Stomach (tissue), 9 donors: ENCODE data around the gene MTX1. TPM values are rescaled to one million over a fixed set of nuclear protein-coding genes. Genes with fewer than 3 reads are reported as not detected.
"Not testable (repeated sequence)": the region's sequence is repeated elsewhere in the genome, so short reads cannot be mapped to it uniquely, and the experiment has no call there.

Experiments used
- DNase-seq, 2 donors: peaks; one replicate each; pipeline versions ENCODE4 v3.0.0 to v3.0.0-alpha.2; 2013 to 2019
- H3K27ac ChIP-seq, 5 donors: fragments of 200-600 bp in 4 of 5; sonication (generic) in 4 of 5; one replicate each; pipeline ENCODE4 v1.5.1; 2013 to 2019; ENCODE audit warnings: mild to moderate bottlenecking in 1 of 5, moderate library complexity in 1 of 5
- H3K27me3 ChIP-seq, 3 donors: fragments of 200-600 bp; sonication (generic); one replicate each; pipeline ENCODE4 v1.5.1; 2017 to 2019; ENCODE audit warnings: mixed run types in 1 of 3
- H3K36me3 ChIP-seq, 4 donors: fragments of 200-600 bp; sonication (generic); 1 replicate in 3 of 4; 2 replicates in 1 of 4; pipeline ENCODE4 v1.5.1; 2016 to 2019
- H3K4me1 ChIP-seq, 4 donors: fragments of 200-600 bp; sonication (generic); one replicate each; pipeline ENCODE4 v1.5.1; 2016 to 2019
- H3K4me3 ChIP-seq, 4 donors: fragments of 200-600 bp; sonication (generic) in 3 of 4; one replicate each; pipeline ENCODE4 v1.5.1; 2016 to 2019; ENCODE audit warnings: mild to moderate bottlenecking in 1 of 4
- H3K9me3 ChIP-seq, 4 donors: fragments of 200-600 bp; sonication (generic); one replicate each; pipeline ENCODE4 v1.5.1; 2016 to 2019
- EP300 ChIP-seq: sonication (generic); formaldehyde crosslinking; IDR thresholded peaks from one replicate; pipeline ENCODE4 v1.6.1; 2017; ENCODE audit warnings: antibody characterized with exemption
- POLR2A ChIP-seq, 4 donors: fragments of 450-650 bp; IDR thresholded peaks; one replicate each; pipeline ENCODE4 v1.6.1; 2016; ENCODE audit warnings: antibody characterized with exemption in 4 of 4, control low read depth in 2 of 4, mild to moderate bottlenecking in 1 of 4, moderate library complexity in 1 of 4
- POLR2AphosphoS5 ChIP-seq, 3 donors: sonication (generic); formaldehyde crosslinking; IDR thresholded peaks; one replicate each; pipeline ENCODE4 v1.6.1; 2016; ENCODE audit warnings: antibody characterized with exemption in 3 of 3
- WGBS, 5 donors: extraction: QIAGEN DNeasy Blood & Tissue Kit in 3 of 5; methylation state at CpG; one replicate each; pipeline versions ENCODE4 v1.1.5 to v1.1.7; 2013 to 2018; 5-methylcytosine and 5-hydroxymethylcytosine counted together
- intact Hi-C: fragments of 100-400 bp; cut with DNase I; formaldehyde crosslinking; loops from one replicate; pipeline ENCODE4 v1.15.1; 2023; ENCODE audit warnings: low total_unique reads
- polyA plus RNA-seq, 3 donors: library from polyadenylated mRNA; stranded (reverse); fragments of 200-250 nt; gene quantifications; one replicate each; pipeline ENCODE4 v1.2.3, GENCODE V29; 2013
- total RNA-seq, 5 donors: library from RNA; depleted of rRNA; stranded (reverse); fragments of >200 nt; gene quantifications; one replicate each; pipeline versions ENCODE4 v1.1.0 to v1.2.3, GENCODE V29; 2014 to 2016
- TF ChIP-seq, protein P1 (sequence below), 7 experiments: fragments of 450-650 bp in 4 of 7; fragments of 200-600 bp in 3 of 7; sonication (generic) in 3 of 7; IDR thresholded peaks; one replicate each; pipeline ENCODE4 v1.5.1; 2016 to 2019; ENCODE audit warnings: antibody characterized with exemption in 7 of 7, control low read depth in 2 of 7, mild to moderate bottlenecking in 1 of 7
- donor health status: healthy with polysubstance abuse.
- donor health status: Bipolar disorder and iron deficiency.
- donor health status: healthy.

Gene MTX1
- total and polyA plus RNA-seq, 8 donors: 1.2 to 71.1 (median 36.9) TPM

- 1 to 2% (median 2%) methylated on average over 7 of the region's 7 CpGs for WGBS, 5 donors
- H3K27me3 ChIP-seq: no peaks in the 10 kb centered on the region
- peak overlapping the region; percentile 79 to 94 (median 90) for H3K27ac ChIP-seq
- no peaks in the 10 kb centered on the region for H3K9me3 ChIP-seq
- TF ChIP-seq, protein P1, sequence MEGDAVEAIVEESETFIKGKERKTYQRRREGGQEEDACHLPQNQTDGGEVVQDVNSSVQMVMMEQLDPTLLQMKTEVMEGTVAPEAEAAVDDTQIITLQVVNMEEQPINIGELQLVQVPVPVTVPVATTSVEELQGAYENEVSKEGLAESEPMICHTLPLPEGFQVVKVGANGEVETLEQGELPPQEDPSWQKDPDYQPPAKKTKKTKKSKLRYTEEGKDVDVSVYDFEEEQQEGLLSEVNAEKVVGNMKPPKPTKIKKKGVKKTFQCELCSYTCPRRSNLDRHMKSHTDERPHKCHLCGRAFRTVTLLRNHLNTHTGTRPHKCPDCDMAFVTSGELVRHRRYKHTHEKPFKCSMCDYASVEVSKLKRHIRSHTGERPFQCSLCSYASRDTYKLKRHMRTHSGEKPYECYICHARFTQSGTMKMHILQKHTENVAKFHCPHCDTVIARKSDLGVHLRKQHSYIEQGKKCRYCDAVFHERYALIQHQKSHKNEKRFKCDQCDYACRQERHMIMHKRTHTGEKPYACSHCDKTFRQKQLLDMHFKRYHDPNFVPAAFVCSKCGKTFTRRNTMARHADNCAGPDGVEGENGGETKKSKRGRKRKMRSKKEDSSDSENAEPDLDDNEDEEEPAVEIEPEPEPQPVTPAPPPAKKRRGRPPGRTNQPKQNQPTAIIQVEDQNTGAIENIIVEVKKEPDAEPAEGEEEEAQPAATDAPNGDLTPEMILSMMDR (IDR thresholded peaks at IDR 0.05): peak in 4 of 7 experiments; percentile 14 to 60 (median 48)
- no peak for TF ChIP-seq POLR2A (IDR thresholded peaks at IDR 0.05)
- H3K4me1 ChIP-seq: peaks cover 7 to 39% (median 23%) of the 10 kb centered on the region in 4 donors
- H3K4me3 ChIP-seq: peak overlapping the region; percentile 55 to 68 (median 63)
- peak; percentile 75 to 91 for DNase-seq
- H3K36me3 ChIP-seq: no peaks in the 10 kb centered on the region
- intact Hi-C loops: loop anchor here (10.0 kb wide), 1 partner anchor 52 kb away; the partner anchor contains the start of genes KRTCAP2 and TRIM46
These were observed 17.9 kb downstream of the MTX1 start for GRCh38 chr1:155226188-155226909.

DNA sequence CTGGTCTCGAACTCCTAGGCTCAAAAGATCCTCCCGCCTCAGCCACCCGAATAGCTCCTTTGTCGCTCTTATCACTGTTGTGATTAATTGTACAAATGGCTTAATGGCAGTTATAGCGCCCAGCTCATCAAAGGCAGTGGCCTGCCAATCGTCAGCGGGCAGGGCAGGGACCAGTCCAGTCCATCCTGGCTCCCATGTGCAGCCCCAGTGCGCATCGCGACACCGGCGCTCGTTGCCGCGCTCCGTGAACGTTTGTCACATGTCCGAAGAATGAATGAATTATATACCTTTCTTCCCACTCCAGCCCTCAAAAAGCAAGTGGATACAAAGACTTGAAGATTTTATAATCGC, 18.4 kb downstream of the MTX1 start:
- DNase-seq: peak; percentile 53 to 85
- H3K4me3 ChIP-seq: peak overlapping the region; percentile 55 to 68 (median 63)
- no peaks in the 10 kb centered on the region for H3K36me3 ChIP-seq
- H3K27me3 ChIP-seq: no peaks in the 10 kb centered on the region
- 0% methylated on average over 19 of the region's 19 CpGs for WGBS, 5 donors
- peaks cover 7 to 39% (median 24%) of the 10 kb centered on the region in 4 donors for H3K4me1 ChIP-seq
- no peaks in the 10 kb centered on the region for H3K9me3 ChIP-seq
- intact Hi-C loops: loop anchor here (10.0 kb wide), 1 partner anchor 52 kb away; the partner anchor contains the start of genes KRTCAP2 and TRIM46
- no peak for TF ChIP-seq POLR2AphosphoS5 (IDR thresholded peaks at IDR 0.05)
- TF ChIP-seq POLR2A (IDR thresholded peaks at IDR 0.05): no peak
- TF ChIP-seq, protein P1 (IDR thresholded peaks at IDR 0.05): no peak
- no peak for TF ChIP-seq EP300
- H3K27ac ChIP-seq: peak overlapping the region; percentile 79 to 94 (median 90)

GRCh38 chr1:155227261-155228095, 19.0 kb downstream of the MTX1 start:
- peak overlapping the region; percentile 79 to 94 (median 90) for H3K27ac ChIP-seq
- H3K4me3 ChIP-seq: peak overlapping the region; percentile 55 to 68 (median 63)
- peak; percentile 68 to 90 (median 73) for TF ChIP-seq POLR2AphosphoS5 (IDR thresholded peaks at IDR 0.05)
- TF ChIP-seq POLR2A (IDR thresholded peaks at IDR 0.05): no peak
- no peaks in the 10 kb centered on the region for H3K9me3 ChIP-seq
- H3K4me1 ChIP-seq: peaks cover 13 to 44% (median 29%) of the 10 kb centered on the region in 4 donors
- no peaks in the 10 kb centered on the region for H3K27me3 ChIP-seq
- 0 to 1% (median 1%) methylated on average over 27 to 42 of the region's 42 CpGs for WGBS, 5 donors
- H3K36me3 ChIP-seq: no peaks in the 10 kb centered on the region
- peak; percentile 98 to 99 for DNase-seq
- intact Hi-C loops: loop anchor here (10.0 kb wide), 1 partner anchor 53 kb away; the partner anchor contains the start of genes KRTCAP2 and TRIM46

DNA sequence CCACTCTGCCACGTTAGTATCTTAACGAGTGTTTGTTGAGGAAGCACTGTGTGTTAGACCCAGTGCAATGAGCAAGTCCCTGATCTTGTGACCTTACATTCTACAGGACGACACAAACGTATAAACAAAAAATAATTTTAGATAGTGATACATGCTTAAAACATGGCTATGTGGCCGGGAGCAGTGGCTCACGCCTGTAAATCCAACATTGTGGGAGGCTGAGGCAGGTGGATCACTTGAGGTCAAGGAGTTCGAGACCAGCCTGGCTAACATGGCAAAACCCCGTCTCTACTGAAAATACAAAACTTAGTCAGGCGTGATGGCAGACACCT, 19.6 kb downstream of the MTX1 start:
- H3K4me1 ChIP-seq: peaks cover 14 to 47% (median 31%) of the 10 kb centered on the region in 4 donors
- DNase-seq: no peak
- no peaks in the 10 kb centered on the region for H3K36me3 ChIP-seq
- no peaks in the 10 kb centered on the region for H3K9me3 ChIP-seq
- 44 to 50% (median 49%) methylated on average over 9 of the region's 9 CpGs for WGBS, 5 donors
- H3K27me3 ChIP-seq: no peaks in the 10 kb centered on the region
- peak overlapping the region; percentile 55 to 68 (median 63) for H3K4me3 ChIP-seq
- intact Hi-C loops: loop anchor here (10.0 kb wide), 1 partner anchor 53 kb away; the partner anchor contains the start of genes KRTCAP2 and TRIM46
- H3K27ac ChIP-seq: peak overlapping the region; percentile 76 to 94 (median 90)
- peak; percentile 4 for TF ChIP-seq EP300
- no peak for TF ChIP-seq POLR2A (IDR thresholded peaks at IDR 0.05)
- TF ChIP-seq POLR2AphosphoS5 (IDR thresholded peaks at IDR 0.05): no peak
- TF ChIP-seq, protein P1 (IDR thresholded peaks at IDR 0.05): no peak

DNA sequence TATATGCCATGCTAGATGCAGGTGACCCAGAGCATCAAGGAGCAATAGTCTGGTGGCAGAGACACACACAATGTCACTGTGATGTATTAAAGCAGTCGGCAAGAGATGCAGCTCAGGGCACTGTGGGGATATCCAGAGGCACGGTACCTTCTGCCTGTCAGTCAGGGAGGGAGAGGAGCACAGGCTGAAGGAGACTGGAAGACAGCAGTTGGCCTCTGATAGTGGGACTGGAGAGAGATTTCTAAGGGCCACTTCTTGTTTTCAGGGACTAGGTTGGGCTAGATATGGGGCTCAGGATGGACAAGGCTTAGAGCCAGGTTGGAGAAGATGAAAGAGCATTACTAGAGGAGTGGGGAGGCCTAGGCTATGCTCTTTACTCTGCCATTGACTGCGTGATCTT, 22.8 kb downstream of the MTX1 start:
- H3K4me1 ChIP-seq: peaks cover 13 to 29% (median 18%) of the 10 kb centered on the region in 4 donors
- H3K27ac ChIP-seq, H3K9me3 ChIP-seq, intact Hi-C loops, H3K27me3 ChIP-seq, DNase-seq, H3K4me3 ChIP-seq: not testable (repeated sequence)
- H3K36me3 ChIP-seq: peaks cover 8 to 13% (median 13%) of the 10 kb centered on the region in 4 donors
- WGBS, 5 donors: 61 to 92% (median 71%) methylated on average over 3 of the region's 3 CpGs

DNA sequence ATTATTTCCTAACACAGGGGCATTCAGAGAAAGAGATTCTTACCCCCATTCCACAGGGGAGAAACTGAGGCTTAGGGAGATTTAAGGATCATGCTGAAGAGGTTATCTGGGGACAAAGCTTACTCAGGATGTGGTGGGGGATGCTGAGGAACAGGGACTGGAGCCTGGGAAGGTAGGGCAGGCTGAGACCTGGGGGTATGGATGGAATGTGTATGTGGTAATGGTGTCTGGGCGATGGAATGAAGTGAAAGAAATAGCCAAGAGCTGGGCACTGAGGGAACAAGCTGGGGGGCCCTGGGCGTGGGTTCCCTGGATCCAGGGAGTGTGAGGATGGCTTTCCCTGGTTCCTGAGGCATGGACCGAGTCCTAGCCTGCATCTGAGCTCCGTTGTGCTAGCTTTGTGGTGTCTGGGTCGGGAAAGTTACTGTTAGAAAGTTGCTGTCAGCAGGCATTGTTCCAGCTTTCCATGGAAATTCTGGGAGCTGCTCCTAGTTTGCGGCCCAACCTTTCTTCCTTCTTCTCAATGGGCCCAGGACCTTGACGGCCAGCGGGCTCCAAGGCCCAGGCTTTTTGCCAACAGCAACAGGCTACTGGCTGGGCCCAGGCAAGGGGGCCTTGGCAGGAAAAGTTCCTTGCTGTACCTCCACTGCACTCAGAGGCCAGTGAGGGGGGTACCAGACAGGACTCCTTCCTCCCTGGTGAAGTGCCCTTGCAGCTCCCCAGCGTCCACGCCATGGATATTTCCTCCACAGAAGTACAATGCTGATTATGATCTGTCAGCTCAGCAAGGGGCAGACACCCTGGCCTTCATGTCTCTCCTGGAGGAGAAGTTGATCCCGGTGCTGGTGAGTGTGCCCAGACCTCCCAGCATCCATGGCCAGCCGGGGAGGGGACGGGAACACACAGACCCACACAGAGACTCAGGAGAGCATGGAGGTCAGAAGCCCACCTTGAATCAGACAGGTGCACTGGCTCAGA, 23.8 kb downstream of the MTX1 start:
- peak; percentile 47 to 74 for DNase-seq
- Histone ChIP-seq H3K27ac (peak overlapping the region in 3 of 5 donors; percentile 35 to 62 (median 46)), H3K36me3 (peaks cover 15 to 23% (median 23%) of the 10 kb centered on the region in 4 donors), H3K4me1 (peaks cover 8 to 20% (median 14%) of the 10 kb centered on the region in 4 donors)
- H3K9me3 ChIP-seq, H3K4me3 ChIP-seq, intact Hi-C loops, H3K27me3 ChIP-seq: not testable (repeated sequence)
- 38 to 52% (median 42%) methylated on average over 10 to 13 of the region's 13 CpGs for WGBS, 5 donors

GRCh38 chr1:155233502-155233901, 25.0 kb downstream of the MTX1 start:
- DNase-seq, H3K9me3 ChIP-seq, H3K27ac ChIP-seq, H3K27me3 ChIP-seq, intact Hi-C loops, H3K4me3 ChIP-seq: not testable (repeated sequence)
- H3K4me1 ChIP-seq: peaks cover 3 to 13% (median 7%) of the 10 kb centered on the region in 4 donors
- H3K36me3 ChIP-seq: peaks cover 22 to 33% (median 32%) of the 10 kb centered on the region in 4 donors
- WGBS, 5 donors: 86 to 100% (median 95%) methylated on average over 1 to 2 of the region's 5 CpGs; no CpG with 5 or more reads in 1 of the 5 donors
